D721Med (cell line): ENCODE measurements around the gene NF1.

Experiments used
- DNase-seq: peaks from one replicate; pipeline ENCODE4 v3.0.0; 2011; ENCODE audit warnings: low spot score; ENCODE audit not compliant: insufficient read length
- FAIRE-seq: peaks from 2 replicates; lab custom pipeline; 2011; peaks lifted over from hg19 to GRCh38; lab: Jason Lieb, UNC
- TF ChIP-seq, protein P1 (sequence below): IDR thresholded peaks from 2 replicates; pipeline ENCODE4 v1.5.1; 2012; ENCODE audit warnings: mild to moderate bottlenecking, control low read depth; ENCODE audit not compliant: insufficient read depth; ENCODE audit errors: missing control alignments

NF1 gene

DNA sequence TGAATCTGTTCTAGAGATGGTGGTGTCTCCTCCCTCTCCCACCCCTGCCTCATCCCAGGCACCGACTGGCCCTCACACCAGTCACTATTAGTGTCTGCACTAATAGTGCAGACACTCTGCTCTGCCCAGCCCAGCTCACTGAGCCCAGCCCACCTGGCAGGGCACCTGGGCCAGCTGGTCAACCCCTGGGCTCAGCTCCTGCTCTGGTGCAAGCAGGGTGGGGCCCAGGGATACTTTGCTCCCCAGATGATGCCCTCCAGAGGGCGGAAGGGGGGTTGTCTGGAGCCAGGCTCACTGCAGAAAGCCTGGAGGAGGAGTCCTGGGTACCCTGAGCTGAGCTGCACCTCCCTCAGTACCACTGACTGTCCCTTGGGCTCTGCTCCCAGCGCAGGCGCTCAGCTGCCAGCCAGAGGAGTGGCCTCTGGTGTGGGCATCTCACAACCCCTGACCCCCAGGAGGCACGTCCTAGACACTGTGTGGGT is 311.2 kb downstream of the NF1 start:
- DNase-seq = no peak

DNA sequence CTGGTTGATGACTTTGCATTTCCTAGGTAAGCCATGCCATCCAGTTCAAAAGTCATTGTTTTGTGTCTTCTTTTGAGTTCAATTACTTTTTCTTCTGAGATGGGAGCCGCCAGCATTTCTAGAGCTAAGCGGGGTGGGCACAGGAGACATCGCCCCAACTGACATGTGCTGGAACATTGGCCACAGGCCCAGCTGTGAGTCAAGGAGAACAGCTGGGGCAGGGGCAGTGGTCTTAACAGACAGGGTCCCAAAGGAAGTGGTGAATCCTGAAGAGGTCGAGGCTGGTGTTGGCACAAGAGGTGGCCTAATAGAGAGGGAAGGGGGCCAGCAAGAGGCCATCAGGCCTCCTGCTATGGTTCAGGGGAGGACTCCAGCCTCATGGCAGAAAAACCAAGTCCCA is 313.8 kb downstream of the NF1 start:
- TF ChIP-seq, protein P1, sequence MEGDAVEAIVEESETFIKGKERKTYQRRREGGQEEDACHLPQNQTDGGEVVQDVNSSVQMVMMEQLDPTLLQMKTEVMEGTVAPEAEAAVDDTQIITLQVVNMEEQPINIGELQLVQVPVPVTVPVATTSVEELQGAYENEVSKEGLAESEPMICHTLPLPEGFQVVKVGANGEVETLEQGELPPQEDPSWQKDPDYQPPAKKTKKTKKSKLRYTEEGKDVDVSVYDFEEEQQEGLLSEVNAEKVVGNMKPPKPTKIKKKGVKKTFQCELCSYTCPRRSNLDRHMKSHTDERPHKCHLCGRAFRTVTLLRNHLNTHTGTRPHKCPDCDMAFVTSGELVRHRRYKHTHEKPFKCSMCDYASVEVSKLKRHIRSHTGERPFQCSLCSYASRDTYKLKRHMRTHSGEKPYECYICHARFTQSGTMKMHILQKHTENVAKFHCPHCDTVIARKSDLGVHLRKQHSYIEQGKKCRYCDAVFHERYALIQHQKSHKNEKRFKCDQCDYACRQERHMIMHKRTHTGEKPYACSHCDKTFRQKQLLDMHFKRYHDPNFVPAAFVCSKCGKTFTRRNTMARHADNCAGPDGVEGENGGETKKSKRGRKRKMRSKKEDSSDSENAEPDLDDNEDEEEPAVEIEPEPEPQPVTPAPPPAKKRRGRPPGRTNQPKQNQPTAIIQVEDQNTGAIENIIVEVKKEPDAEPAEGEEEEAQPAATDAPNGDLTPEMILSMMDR = no peak
- DNase-seq (no peak), FAIRE-seq (no peak)

More for the DNA sequence above, 311.2 kb downstream of the NF1 start:
- FAIRE-seq = no peak
- TF ChIP-seq, protein P1 = no peak

DNA sequence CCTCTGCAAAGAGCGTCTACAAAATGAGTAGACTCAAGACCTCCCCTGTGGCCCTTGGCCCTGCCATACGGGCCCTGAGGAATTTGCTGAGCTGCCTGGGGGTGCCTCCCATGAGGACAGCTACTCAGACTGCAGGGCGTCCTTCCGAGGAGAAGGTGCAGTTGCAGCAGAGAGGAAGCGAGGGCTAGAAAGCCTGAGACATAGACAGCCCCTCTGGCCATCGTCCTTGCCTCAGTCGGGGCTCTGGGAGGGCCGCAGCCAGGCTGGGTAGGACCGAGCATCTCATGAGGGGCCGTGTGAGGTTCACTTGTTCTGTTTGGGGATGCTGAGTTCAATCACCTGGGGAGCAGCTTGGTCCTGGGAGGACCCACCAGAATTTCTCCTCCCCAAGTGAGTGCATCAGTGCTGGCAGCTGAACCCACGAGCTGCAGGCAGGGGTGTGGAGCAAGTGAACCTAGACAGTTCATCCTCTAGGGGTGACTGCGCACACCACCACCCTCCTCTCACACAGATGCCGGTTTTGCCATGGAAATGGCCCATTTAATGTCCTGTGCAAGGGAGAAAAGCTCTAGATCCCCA is 317.0 kb downstream of the NF1 start:
- FAIRE-seq = no peak
- TF ChIP-seq, protein P1 = no peak
- no peak for DNase-seq

DNA sequence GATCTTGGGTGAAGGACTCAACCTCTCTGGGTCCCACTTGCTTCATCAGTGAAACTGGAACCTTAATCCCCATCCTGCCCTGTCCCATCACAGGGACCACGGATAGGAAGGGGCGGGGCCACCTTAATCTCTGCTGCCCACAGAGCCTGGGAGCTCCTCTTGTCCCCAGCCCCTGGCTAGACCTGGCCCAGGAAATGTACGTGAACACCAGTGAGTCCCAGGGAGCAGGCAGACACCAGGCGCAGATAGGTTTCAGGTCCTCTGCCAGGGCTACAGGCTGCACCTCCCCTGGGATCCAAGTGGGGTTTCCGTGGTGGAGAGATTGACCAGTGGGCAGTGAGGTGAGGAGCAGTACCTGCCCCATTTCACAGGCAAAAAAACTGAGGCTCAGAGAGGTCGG is 317.7 kb downstream of the NF1 start:
- no peak for FAIRE-seq
- TF ChIP-seq, protein P1 = no peak
- no peak for DNase-seq

DNA sequence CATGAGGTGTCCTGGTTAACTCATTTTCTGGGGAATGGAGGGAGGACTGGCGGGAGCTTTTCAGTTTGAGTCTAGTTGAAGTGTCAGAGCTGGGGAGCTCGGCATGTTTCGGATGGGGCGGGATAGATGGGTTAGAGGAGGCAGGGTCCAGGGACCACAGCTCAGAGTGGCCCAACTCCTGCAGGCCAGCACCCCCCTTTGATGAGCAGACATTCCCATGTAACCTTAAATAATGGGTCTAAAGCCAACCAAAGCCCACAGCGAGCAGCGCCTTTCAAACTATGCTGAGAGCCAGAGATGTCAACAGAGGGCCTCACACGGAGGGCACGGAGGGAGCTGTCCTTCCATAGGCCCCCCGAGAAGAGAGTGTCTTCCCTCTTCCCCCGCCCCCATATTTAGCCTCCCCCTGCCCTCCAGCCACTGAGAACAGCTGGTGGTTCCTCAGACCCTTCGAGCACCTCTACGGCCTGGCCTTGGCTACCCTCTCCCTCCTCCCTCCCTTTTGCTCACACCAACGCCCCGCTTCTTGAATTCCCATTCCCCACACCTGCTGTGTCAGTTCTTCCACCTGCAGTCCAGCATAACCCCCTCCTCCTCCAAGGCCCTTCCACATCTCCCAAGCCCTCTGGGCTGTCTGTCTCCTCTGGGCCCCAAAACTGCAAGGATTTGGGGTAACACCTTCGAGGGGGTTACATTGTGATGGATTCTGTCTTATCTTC is 318.5 kb downstream of the NF1 start:
- TF ChIP-seq, protein P1 = no peak
- no peak for FAIRE-seq
- DNase-seq = no peak

- FAIRE-seq (no peak), DNase-seq (no peak)
- TF ChIP-seq, protein P1 = no peak
Observed at GRCh38 chr17:31413874-31414549, 319.2 kb downstream of the NF1 start.

- FAIRE-seq (no peak), DNase-seq (no peak)
- TF ChIP-seq, protein P1 = no peak
Observed at GRCh38 chr17:31414550-31414918, 319.8 kb downstream of the NF1 start.
